SK-N-SH (cell line): ENCODE measurements around the gene PPP6R2. TPM values are rescaled to one million over a fixed set of nuclear protein-coding genes. Genes with fewer than 3 reads are reported as not detected.

Experiments used
- CTCF ChIA-PET: fragments of 300-600, 350-600 bp; formaldehyde crosslinking; extraction: SDS; loops from one replicate; lab custom pipeline; 2021; lab: Yijun Ruan, JAX
- POLR2A ChIA-PET: fragments of 350-600 bp; sonication (Branson Sonifier 250); formaldehyde crosslinking; extraction: SDS; loops from one replicate; lab custom pipeline; 2020; ENCODE audit warnings: antibody characterized with exemption, inconsistent platforms; lab: Yijun Ruan, JAX
- DNase-seq: peaks from one replicate; pipeline ENCODE4 v3.0.0; 2012
- H2AFZ ChIP-seq: fragments of 200-600 bp; sonication (generic); 2 replicates; pipeline ENCODE4 v1.8.1; 2016; ENCODE audit warnings: antibody characterized with exemption, mild to moderate bottlenecking, low read depth
- H3F3A ChIP-seq: fragments of 200-600 bp; sonication (generic); replicated peaks from 2 replicates; pipeline ENCODE3; 2016; ENCODE audit warnings: antibody characterized with exemption, mild to moderate bottlenecking; ENCODE audit not compliant: insufficient read depth
- H3K27ac ChIP-seq, 2 experiments: fragments of 200-500 bp in 1 of 2; fragments of 200-600 bp in 1 of 2; sonication (Bioruptor generic) in 1 of 2; sonication (generic), shearing (Covaris generic) in 1 of 2; 2 replicates each; pipeline versions ENCODE4 v1.5.1 to v1.6.1; 2014 to 2016; ENCODE audit warnings: low read depth in 2 of 2, inconsistent platforms in 1 of 2, low read length in 1 of 2, mild to moderate bottlenecking in 1 of 2, mixed read lengths in 1 of 2
- H3K27me3 ChIP-seq: fragments of 200-600 bp; sonication (generic), shearing (Covaris generic); 2 replicates; pipeline ENCODE4 v1.6.1; 2016; ENCODE audit warnings: mixed run types; ENCODE audit not compliant: insufficient read depth
- H3K36me3 ChIP-seq, 2 experiments: fragments of 200-500 bp in 1 of 2; fragments of 200-600 bp in 1 of 2; sonication (Bioruptor generic) in 1 of 2; sonication (generic) in 1 of 2; replicated peaks in 1 of 2; 2 replicates each; pipeline versions ENCODE3 to v1.5.1; 2014 to 2016; ENCODE audit warnings: low read length in 1 of 2, mild to moderate bottlenecking in 1 of 2; ENCODE audit not compliant: insufficient read depth in 2 of 2, control insufficient read depth in 1 of 2
- H3K4me1 ChIP-seq, 2 experiments: fragments of 200-500 bp in 1 of 2; fragments of 200-600 bp in 1 of 2; sonication (Bioruptor generic) in 1 of 2; sonication (generic), shearing (Covaris generic) in 1 of 2; 2 replicates each; pipeline versions ENCODE4 v1.5.1 to v1.6.1; 2014 to 2016; ENCODE audit warnings: low read depth in 1 of 2, low read length in 1 of 2, mixed run types in 1 of 2; ENCODE audit not compliant: insufficient read depth in 2 of 2, control insufficient read depth in 1 of 2
- H3K4me2 ChIP-seq: fragments of 200-600 bp; sonication (generic), shearing (Covaris generic); 2 replicates; pipeline ENCODE4 v1.6.1; 2017; ENCODE audit warnings: mixed run types
- H3K4me3 ChIP-seq, 2 experiments: fragments of 200-500 bp in 1 of 2; fragments of 200-600 bp in 1 of 2; sonication (Bioruptor generic) in 1 of 2; sonication (generic), shearing (Covaris generic) in 1 of 2; 2 replicates each; pipeline versions ENCODE4 v1.5.1 to v1.8.1; 2014 to 2016; ENCODE audit warnings: low read depth in 2 of 2, inconsistent platforms in 1 of 2, low read length in 1 of 2, mild to moderate bottlenecking in 1 of 2, mixed read lengths in 1 of 2, moderate library complexity in 1 of 2
- H3K79me2 ChIP-seq: fragments of 200-600 bp; sonication (generic); 2 replicates; pipeline ENCODE4 v1.8.1; 2017; ENCODE audit warnings: mild to moderate bottlenecking; ENCODE audit not compliant: insufficient read depth
- H3K9ac ChIP-seq: fragments of 200-600 bp; sonication (generic); 2 replicates; pipeline ENCODE4 v1.6.1; 2017; ENCODE audit warnings: mixed run types
- H3K9me2 ChIP-seq: fragments of 200-600 bp; sonication (generic); 2 replicates; pipeline ENCODE4 v1.6.1; 2017; ENCODE audit warnings: mixed run types
- H3K9me3 ChIP-seq: fragments of 200-600 bp; sonication (generic); 2 replicates; pipeline ENCODE4 v1.6.1; 2017; ENCODE audit warnings: mixed run types, mild to moderate bottlenecking, moderate library complexity
- H4K20me1 ChIP-seq: fragments of 200-600 bp; sonication (generic); 2 replicates; pipeline ENCODE4 v1.6.1; 2017; ENCODE audit warnings: mild to moderate bottlenecking, mixed run types; ENCODE audit not compliant: insufficient read depth
- CTCF ChIP-seq: fragments of 200-600 bp; sonication (generic); IDR thresholded peaks from 2 replicates; pipeline ENCODE4 v1.6.1; 2017; ENCODE audit warnings: antibody characterized with exemption, mild to moderate bottlenecking, moderate library complexity
- ELF1 ChIP-seq: IDR thresholded peaks from 2 replicates; pipeline ENCODE4 v1.4.0; 2012
- EP300 ChIP-seq, 2 experiments: IDR thresholded peaks; 2 replicates each; pipeline versions ENCODE4 v1.4.0 to v1.6.1; 2012; ENCODE audit warnings: borderline replicate concordance in 1 of 2, low read depth in 1 of 2, low read length in 1 of 2
- FOXJ3 ChIP-seq: sonication (generic); formaldehyde crosslinking; IDR thresholded peaks from 2 replicates; pipeline ENCODE4 v1.5.1; 2020; ENCODE audit warnings: mild to moderate bottlenecking, missing genetic modification reagents
- FOXM1 ChIP-seq: IDR thresholded peaks from 2 replicates; pipeline ENCODE4 v1.4.0; 2012; ENCODE audit warnings: low read depth, mild to moderate bottlenecking
- GABPA ChIP-seq: IDR thresholded peaks from 2 replicates; pipeline ENCODE4 v1.4.0; 2012; ENCODE audit warnings: low read depth, mild to moderate bottlenecking
- IRF3 ChIP-seq: fragments of 150-350 bp; IDR thresholded peaks from 2 replicates; pipeline ENCODE4 v1.6.1; 2016; ENCODE audit warnings: mild to moderate bottlenecking, low read depth, low read length
- JUND ChIP-seq: IDR thresholded peaks from 2 replicates; pipeline ENCODE4 v1.4.0; 2012
- NFIC ChIP-seq: IDR thresholded peaks from 2 replicates; pipeline ENCODE4 v1.4.0; 2012; ENCODE audit warnings: borderline replicate concordance
- POLR2AphosphoS5 ChIP-seq: IDR thresholded peaks from 2 replicates; pipeline ENCODE4 v1.6.1; 2012; ENCODE audit warnings: low read depth, low read length
- RAD21 ChIP-seq: IDR thresholded peaks from 2 replicates; pipeline ENCODE4 v1.6.1; 2012; ENCODE audit warnings: mild to moderate bottlenecking, low read length
- RCOR1 ChIP-seq: fragments of 150-350 bp; IDR thresholded peaks from 2 replicates; pipeline ENCODE4 v1.6.1; 2017; ENCODE audit warnings: antibody characterized with exemption, low read length
- RXRA ChIP-seq: IDR thresholded peaks from 2 replicates; pipeline ENCODE4 v1.4.0; 2012; ENCODE audit warnings: low read depth, mild to moderate bottlenecking, borderline replicate concordance
- SMC3 ChIP-seq: IDR thresholded peaks from 2 replicates; pipeline ENCODE4 v1.6.1; 2012; ENCODE audit warnings: low read depth, low read length, improper control_type of control experiment
- TCF12 ChIP-seq: IDR thresholded peaks from 2 replicates; pipeline ENCODE4 v1.4.0; 2012
- TEAD4 ChIP-seq: IDR thresholded peaks from 2 replicates; pipeline ENCODE4 v1.4.0; 2012; ENCODE audit warnings: mild to moderate bottlenecking, borderline replicate concordance; ENCODE audit not compliant: insufficient read depth
- USF1 ChIP-seq: IDR thresholded peaks from 2 replicates; pipeline ENCODE4 v1.4.0; 2012; ENCODE audit warnings: low read depth, borderline replicate concordance
- YY1 ChIP-seq: IDR thresholded peaks from 2 replicates; pipeline ENCODE4 v1.4.0; 2012; ENCODE audit warnings: low read depth, mild to moderate bottlenecking
- WGBS: methylation state at CpG from one replicate; pipeline ENCODE4 v1.1.6; 2017; ENCODE audit warnings: low lambda C conversion rate; 5-methylcytosine and 5-hydroxymethylcytosine counted together
- polyA plus RNA-seq, 3 experiments: library from polyadenylated mRNA; depleted of rRNA; stranded (reverse); fragments of >200 nt; gene quantifications; 2 replicates each; pipeline ENCODE4 v1.2.3, GENCODE V29; 2012
- TF ChIP-seq, protein P1 (sequence below): IDR thresholded peaks from 2 replicates; pipeline ENCODE4 v1.4.0; 2012; ENCODE audit warnings: low read depth, borderline replicate concordance
- TF ChIP-seq, protein P2 (sequence below): IDR thresholded peaks from 2 replicates; pipeline ENCODE4 v1.4.0; 2012; ENCODE audit warnings: low read depth
- TF ChIP-seq, protein P3 (sequence below): fragments of 150-350 bp; IDR thresholded peaks from 2 replicates; pipeline ENCODE4 v1.6.1; 2017; ENCODE audit warnings: antibody characterized with exemption, low read length, low read depth, borderline replicate concordance

The PPP6R2 gene
- polyA plus RNA-seq, 1 of the 3 experiments (the other 2 are of a cell fraction), result 45.7 TPM

GRCh38 chr22:50460938-50461337, 117.8 kb downstream of the PPP6R2 start (continued):
- no peak for TF ChIP-seq RCOR1
- TF ChIP-seq, all 33 proteins: peak for 0

- no peak overlapping the region for H2AFZ ChIP-seq
- H3K27ac ChIP-seq, result no peak overlapping the region
- H3F3A ChIP-seq, result no peaks in the 10 kb centered on the region
- H3K27me3 ChIP-seq, result no peaks in the 10 kb centered on the region
- H4K20me1 ChIP-seq, result no peaks in the 10 kb centered on the region
- TF ChIP-seq FOXM1 (no peak), SMC3 (no peak)
- no peak overlapping the region for H3K4me3 ChIP-seq
- peaks cover 0 to 86% of the 10 kb centered on the region in 2 experiments for H3K36me3 ChIP-seq
- no peak overlapping the region for H3K9ac ChIP-seq
- H3K9me3 ChIP-seq, result no peaks in the 10 kb centered on the region
- ChIA-PET CTCF (no interaction called here), POLR2A (no interaction called here)
- no peaks in the 10 kb centered on the region for H3K9me2 ChIP-seq
- WGBS, result 100% methylated on average over 8 of the region's 26 CpGs
- H3K79me2 ChIP-seq, result no peaks in the 10 kb centered on the region
- no peaks in the 10 kb centered on the region for H3K4me1 ChIP-seq
- no peak overlapping the region for H3K4me2 ChIP-seq
- no peak for DNase-seq
Measured at GRCh38 chr22:50461536-50461935, 118.4 kb downstream of the PPP6R2 start.

DNA sequence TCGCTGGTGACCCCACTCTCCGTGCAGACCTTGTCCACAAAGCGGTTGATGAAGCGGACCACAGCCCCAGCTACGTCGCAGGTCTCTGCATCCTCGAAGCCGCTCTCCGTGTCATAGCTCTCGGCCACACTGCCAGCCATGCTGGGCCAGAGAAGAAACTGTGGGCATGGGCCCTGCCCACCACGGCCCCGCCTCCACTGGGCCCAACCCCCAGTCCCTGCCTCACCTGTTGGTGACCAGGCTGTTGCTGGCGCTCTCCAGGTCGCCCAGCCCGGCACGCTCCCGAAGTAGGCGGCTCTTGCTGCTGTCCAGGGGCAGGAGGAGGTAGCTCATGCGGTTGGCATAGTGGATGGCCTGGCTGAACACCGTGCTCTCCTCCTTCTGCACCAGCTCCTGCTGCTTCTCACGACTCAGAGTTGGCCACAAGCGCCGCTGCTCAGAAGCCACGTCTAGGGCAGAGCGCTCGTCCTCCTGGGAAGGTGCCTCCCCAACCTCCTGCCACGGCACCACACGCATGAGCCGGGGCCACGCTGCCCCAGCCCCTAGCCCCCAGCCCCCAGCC, 118.9 kb downstream of the PPP6R2 start:
- CTCF ChIA-PET, result no interaction called here
- no peak overlapping the region for H3K9ac ChIP-seq
- no peak for DNase-seq
- H4K20me1 ChIP-seq, result no peaks in the 10 kb centered on the region
- no peaks in the 10 kb centered on the region for H3K4me1 ChIP-seq
- H3K4me3 ChIP-seq, result no peak overlapping the region
- H3K27ac ChIP-seq, result no peak overlapping the region
- H3K9me2 ChIP-seq, result no peaks in the 10 kb centered on the region
- no peaks in the 10 kb centered on the region; the same call in 1 of the 2 replicates for H3K79me2 ChIP-seq
- POLR2A ChIA-PET, result no interaction called here
- no peaks in the 10 kb centered on the region for H3K27me3 ChIP-seq
- H3K4me2 ChIP-seq, result no peak overlapping the region
- H3F3A ChIP-seq, result no peaks in the 10 kb centered on the region
- H3K36me3 ChIP-seq, result peaks cover 0 to 89% of the 10 kb centered on the region in 2 experiments
- H2AFZ ChIP-seq, result no peak overlapping the region
- H3K9me3 ChIP-seq, result no peaks in the 10 kb centered on the region
- WGBS, result 94% methylated on average over 16 of the region's 30 CpGs
- TF ChIP-seq TCF12, result no peak
- TF ChIP-seq EP300 (IDR thresholded peaks at IDR 0.05; ENCODE audit: borderline replicate concordance in 1 of 2, low read depth in 1 of 2, low read length in 1 of 2), result no peak
- no peak for TF ChIP-seq GABPA
- no peak for TF ChIP-seq JUND
- TF ChIP-seq RAD21, result no peak
- TF ChIP-seq, protein P1, sequence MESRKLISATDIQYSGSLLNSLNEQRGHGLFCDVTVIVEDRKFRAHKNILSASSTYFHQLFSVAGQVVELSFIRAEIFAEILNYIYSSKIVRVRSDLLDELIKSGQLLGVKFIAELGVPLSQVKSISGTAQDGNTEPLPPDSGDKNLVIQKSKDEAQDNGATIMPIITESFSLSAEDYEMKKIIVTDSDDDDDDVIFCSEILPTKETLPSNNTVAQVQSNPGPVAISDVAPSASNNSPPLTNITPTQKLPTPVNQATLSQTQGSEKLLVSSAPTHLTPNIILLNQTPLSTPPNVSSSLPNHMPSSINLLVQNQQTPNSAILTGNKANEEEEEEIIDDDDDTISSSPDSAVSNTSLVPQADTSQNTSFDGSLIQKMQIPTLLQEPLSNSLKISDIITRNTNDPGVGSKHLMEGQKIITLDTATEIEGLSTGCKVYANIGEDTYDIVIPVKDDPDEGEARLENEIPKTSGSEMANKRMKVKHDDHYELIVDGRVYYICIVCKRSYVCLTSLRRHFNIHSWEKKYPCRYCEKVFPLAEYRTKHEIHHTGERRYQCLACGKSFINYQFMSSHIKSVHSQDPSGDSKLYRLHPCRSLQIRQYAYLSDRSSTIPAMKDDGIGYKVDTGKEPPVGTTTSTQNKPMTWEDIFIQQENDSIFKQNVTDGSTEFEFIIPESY, result no peak
- TF ChIP-seq NFIC, result no peak
- no peak for TF ChIP-seq RCOR1
- TF ChIP-seq, protein P2, sequence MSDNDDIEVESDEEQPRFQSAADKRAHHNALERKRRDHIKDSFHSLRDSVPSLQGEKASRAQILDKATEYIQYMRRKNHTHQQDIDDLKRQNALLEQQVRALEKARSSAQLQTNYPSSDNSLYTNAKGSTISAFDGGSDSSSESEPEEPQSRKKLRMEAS, result no peak
- no peak for TF ChIP-seq RXRA
- TF ChIP-seq CTCF, result no peak
- TF ChIP-seq ELF1, result no peak
- TF ChIP-seq TEAD4, result no peak
- TF ChIP-seq FOXJ3, result no peak
- no peak for TF ChIP-seq POLR2AphosphoS5
- no peak for TF ChIP-seq YY1
- no peak for TF ChIP-seq IRF3
- no peak for TF ChIP-seq USF1
- TF ChIP-seq, protein P3, sequence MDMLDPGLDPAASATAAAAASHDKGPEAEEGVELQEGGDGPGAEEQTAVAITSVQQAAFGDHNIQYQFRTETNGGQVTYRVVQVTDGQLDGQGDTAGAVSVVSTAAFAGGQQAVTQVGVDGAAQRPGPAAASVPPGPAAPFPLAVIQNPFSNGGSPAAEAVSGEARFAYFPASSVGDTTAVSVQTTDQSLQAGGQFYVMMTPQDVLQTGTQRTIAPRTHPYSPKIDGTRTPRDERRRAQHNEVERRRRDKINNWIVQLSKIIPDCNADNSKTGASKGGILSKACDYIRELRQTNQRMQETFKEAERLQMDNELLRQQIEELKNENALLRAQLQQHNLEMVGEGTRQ, result no peak
